GM12878 (cell line): ENCODE results near the gene LIMA1. TPM values are rescaled to one million over a fixed set of nuclear protein-coding genes. Genes with fewer than 3 reads are reported as not detected.

Experiments used
- ATAC-seq: fragments of 200-7000 bp; cut with Tn5 transposase; 3 replicates; pipeline ENCODE4 v1.9.1; 2020; ENCODE audit warnings: mild to moderate bottlenecking, moderate library complexity
- BruUV-seq: library from RNA; stranded (reverse); fragments of 400-500 nt; replicated peaks from 2 replicates; lab custom pipeline; 2021; lab: Mats Ljungman, UMichigan
- CTCF ChIA-PET: fragments of 300-600 bp; sonication (Branson Sonifier 250); formaldehyde crosslinking; extraction: SDS; loops from one replicate; lab custom pipeline; 2021; ENCODE audit warnings: inconsistent platforms; lab: Yijun Ruan, JAX
- POLR2A ChIA-PET: fragments of 350-600 bp; formaldehyde crosslinking; extraction: SDS; loops from one replicate; lab custom pipeline; 2021; ENCODE audit warnings: inconsistent platforms; lab: Charles Lee
- RAD21 ChIA-PET: fragments of 300-600 bp; sonication (Branson Sonifier 250); formaldehyde crosslinking; loops from one replicate; lab custom pipeline; 2023; ENCODE audit warnings: antibody characterized with exemption; ENCODE audit not compliant: unreplicated experiment; lab: Charles Lee
- SMC1A ChIA-PET: fragments of 300-600 bp; sonication (Branson Sonifier 250); formaldehyde crosslinking; loops from one replicate; lab custom pipeline; 2023; ENCODE audit not compliant: unreplicated experiment, uncharacterized antibody; lab: Charles Lee
- DNase-seq: peaks from one replicate; pipeline ENCODE4 v3.0.0-alpha.2; 2011; ENCODE audit warnings: low read depth, low spot score
- FAIRE-seq: peaks from 3 replicates; lab custom pipeline; 2011; peaks lifted over from hg19 to GRCh38; lab: Jason Lieb, UNC
- H2AFZ ChIP-seq: 2 replicates; pipeline ENCODE4 v1.6.0; 2011; ENCODE audit warnings: low read depth, low read length, control low read depth; ENCODE audit not compliant: control insufficient read depth
- H3K27ac ChIP-seq: 2 replicates; pipeline ENCODE4 v1.5.1; 2011; ENCODE audit warnings: control low read depth; ENCODE audit not compliant: control insufficient read depth, insufficient read depth
- H3K27me3 ChIP-seq, 2 experiments: replicated peaks in 1 of 2; 2 replicates each; pipeline versions ENCODE4 v1.6.0 to v1.6.1; 2011; ENCODE audit warnings: low read length in 1 of 2; ENCODE audit not compliant: control insufficient read depth in 2 of 2, insufficient read depth in 2 of 2
- H3K36me3 ChIP-seq, 2 experiments: 2 replicates each; pipeline ENCODE4 v1.5.1; 2011; ENCODE audit warnings: low read length in 1 of 2; ENCODE audit not compliant: control insufficient read depth in 2 of 2, insufficient read depth in 2 of 2
- H3K4me1 ChIP-seq: 2 replicates; pipeline ENCODE4 v1.6.1; 2011; ENCODE audit warnings: mild to moderate bottlenecking, low read length, moderate library complexity, mixed read lengths; ENCODE audit not compliant: control insufficient read depth, insufficient read depth
- H3K4me2 ChIP-seq: 2 replicates; pipeline ENCODE4 v1.6.0; 2011; ENCODE audit warnings: control low read depth; ENCODE audit not compliant: control insufficient read depth, insufficient read depth
- H3K4me3 ChIP-seq: fragments of 200-600 bp; sonication (generic); 2 replicates; pipeline ENCODE4 v1.5.1; 2016
- H3K79me2 ChIP-seq: 2 replicates; pipeline ENCODE4 v1.6.0; 2011; ENCODE audit warnings: low read length; ENCODE audit not compliant: control insufficient read depth, insufficient read depth
- H3K9ac ChIP-seq: 2 replicates; pipeline ENCODE4 v1.8.0; 2011; ENCODE audit warnings: low read length, control low read depth, mixed read lengths; ENCODE audit not compliant: control insufficient read depth, insufficient read depth
- H3K9me3 ChIP-seq: replicated peaks from 3 replicates; pipeline ENCODE4 v1.5.1; 2011; ENCODE audit warnings: mild to moderate bottlenecking, low read length; ENCODE audit not compliant: control insufficient read depth, insufficient read depth
- H4K20me1 ChIP-seq: 2 replicates; pipeline ENCODE4 v1.6.0; 2011; ENCODE audit not compliant: control insufficient read depth, insufficient read depth
- BMI1 ChIP-seq: fragments of 450-650 bp; IDR thresholded peaks from 2 replicates; pipeline ENCODE4 v1.6.1; 2016; ENCODE audit warnings: mild to moderate bottlenecking, moderate library complexity, borderline replicate concordance
- CBFB ChIP-seq: IDR thresholded peaks from 2 replicates; pipeline ENCODE4 v1.6.1; 2016; ENCODE audit warnings: antibody characterized with exemption, low read depth
- HDGF ChIP-seq: fragments of 450-650 bp; IDR thresholded peaks from 2 replicates; pipeline ENCODE4 v1.6.1; 2016; ENCODE audit warnings: antibody characterized with exemption
- NFYB ChIP-seq: IDR thresholded peaks from 2 replicates; pipeline ENCODE4 v1.6.1; 2011; ENCODE audit warnings: low read depth, mild to moderate bottlenecking, low read length, improper control_type of control experiment, moderate library complexity; ENCODE audit not compliant: insufficient read depth
- POLR2A ChIP-seq: IDR thresholded peaks from 2 replicates; pipeline ENCODE4 v1.6.1; 2011; ENCODE audit warnings: low read depth, mild to moderate bottlenecking, low read length
- POLR2AphosphoS5 ChIP-seq: IDR thresholded peaks from 2 replicates; pipeline ENCODE4 v1.6.1; 2011; ENCODE audit warnings: mild to moderate bottlenecking, low read length, inconsistent platforms
- RUNX3 ChIP-seq: IDR thresholded peaks from 2 replicates; pipeline ENCODE4 v1.6.1; 2012; ENCODE audit warnings: low read length, inconsistent platforms
- TCF3 ChIP-seq: IDR thresholded peaks from 2 replicates; pipeline ENCODE4 v1.6.1; 2012; ENCODE audit warnings: low read depth, mild to moderate bottlenecking, low read length, borderline replicate concordance; ENCODE audit not compliant: insufficient read depth
- WGBS: methylation state at CpG from one replicate; pipeline ENCODE4 v1.1.6; 2016; ENCODE audit warnings: low lambda C conversion rate; ENCODE audit not compliant: insufficient replicate concordance, insufficient coverage; ENCODE audit errors: missing lambda C conversion rate; 5-methylcytosine and 5-hydroxymethylcytosine counted together
- in situ Hi-C: fragments of 300-500 bp; cut with MboI; formaldehyde crosslinking; loops from 9 replicates; pipeline ENCODE4 v1.14.3; 2018; ENCODE audit warnings: mixed read lengths
- intact Hi-C: fragments of 100-400 bp; cut with micrococcal nuclease; formaldehyde crosslinking; loops from one replicate; pipeline ENCODE4 v1.14.2; 2022; ENCODE audit not compliant: unreplicated experiment
- polyA plus RNA-seq, 11 experiments: library from polyadenylated mRNA; depleted of rRNA in 4 of 11; unstranded in 6 of 11; stranded (reverse) in 5 of 11; fragments of >200 nt; fragmentation: Nextera tagmentation in 4 of 11; fragmentation: Illumina TruSeq in 1 of 11; extraction: Ambion mirVana in 4 of 11; extraction: Trizol in 1 of 11; gene quantifications; 1 replicate in 1 of 11; 2 replicates in 10 of 11; pipeline versions ENCODE4 v1.2.1 to v1.2.3, GENCODE V29; 2011 to 2016; ENCODE audit warnings: inconsistent platforms in 2 of 11, missing spikeins in 2 of 11, low read depth in 1 of 11
- total RNA-seq, 4 experiments: library from RNA; depleted of rRNA in 3 of 4; stranded (reverse); fragments of >200 nt in 3 of 4; fragmentation: Illumina TruSeq in 1 of 4; extraction: Trizol in 1 of 4; gene quantifications; 2 replicates each; pipeline versions ENCODE4 v1.2.1 to v1.2.3, GENCODE V29; 2013 to 2021

Gene LIMA1
- total and polyA plus RNA-seq, 10 of the 15 experiments (the other 5 are each of a cell fraction or from before 2014, with no cell fraction given) = 53.2 to 109 (median 60.8) TPM

DNA sequence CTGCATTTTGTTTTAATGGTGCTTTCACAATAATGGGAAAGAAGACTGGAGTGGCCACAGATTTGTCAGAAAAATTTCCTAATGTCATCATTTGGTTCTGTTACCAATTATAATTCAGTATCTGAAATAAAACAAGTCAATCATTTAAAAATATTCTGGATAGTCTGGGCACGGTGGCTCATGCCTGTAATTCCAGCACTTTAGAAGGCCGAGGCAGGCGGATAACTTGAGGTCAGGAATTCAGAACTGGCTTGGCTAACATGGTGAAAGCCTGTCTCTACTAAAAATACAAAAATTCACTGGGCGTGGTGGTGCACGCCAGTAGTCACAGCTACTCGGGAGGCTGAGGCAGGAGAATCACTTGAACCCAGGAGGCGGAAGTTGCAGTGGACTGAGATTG lies 4.0 kb upstream of the LIMA1 start:
- in situ Hi-C loops (no loop called here), intact Hi-C loops (no loop called here)
- Histone ChIP-seq H3K27ac (no peak overlapping the region), H3K4me2 (no peak overlapping the region), H4K20me1 (no peaks in the 10 kb centered on the region), H3K9me3 (no peaks in the 10 kb centered on the region; the same call in 1 of the 3 replicates), H3K36me3 (no peaks in the 10 kb centered on the region), H3K9ac (no peak overlapping the region), H3K27me3 (peaks cover 0 to 3% of the 10 kb centered on the region in 2 experiments; a peak in 2 of 4 replicates), H3K79me2 (peaks cover 4% of the 10 kb centered on the region; the same call in 1 of the 2 replicates), H3K4me1 (peaks cover 10% of the 10 kb centered on the region), H3K4me3 (no peak overlapping the region), H2AFZ (no peak overlapping the region)
- BruUV-seq = no TSS peak
- TF ChIP-seq POLR2A (no peak), NFYB (no peak), CBFB (no peak), BMI1 (no peak), HDGF (no peak), RUNX3 (no peak), POLR2AphosphoS5 (no peak), TCF3 (no peak)
- DNase-seq (no peak), ATAC-seq (no peak), FAIRE-seq (no peak)
- WGBS = 95% methylated on average over 7 of the region's 7 CpGs
- CTCF ChIA-PET = interaction anchor here (0.9 to 1.7 kb wide), 4 partner anchors 9 to 111 kb away, joined by 3 to 5 read pairs (median 4); no protein-coding TSS in a partner anchor
- SMC1A ChIA-PET = interaction anchor here (0.7 to 7.9 kb wide), 6 partner anchors 9 to 76 kb away, joined by 3 to 65 read pairs (median 4); no protein-coding TSS in a partner anchor
- POLR2A ChIA-PET = no interaction called here
- RAD21 ChIA-PET = interaction anchor here (0.7 to 3.2 kb wide), 3 partner anchors 66 to 254 kb away, joined by 4 to 9 read pairs (median 5); no protein-coding TSS in a partner anchor
